Gastrocnemius medialis (tissue), 4 donors: ENCODE measurements around the gene TBL3.

Experiments
- POLR2A ChIP-seq, 2 donors: fragments of 450-650 bp; IDR thresholded peaks; one replicate each; pipeline ENCODE4 v1.6.1; 2017; ENCODE audit warnings: antibody characterized with exemption in 2 of 2, mild to moderate bottlenecking in 2 of 2, moderate library complexity in 2 of 2
- TF ChIP-seq, protein P1 (sequence below), 5 experiments: fragments of 450-650 bp in 3 of 5; fragments of 200-600 bp in 2 of 5; sonication (generic) in 2 of 5; IDR thresholded peaks in 4 of 5; conservative IDR thresholded peaks in 1 of 5; 1 replicate in 4 of 5; 2 replicates in 1 of 5; pipeline ENCODE4 v1.5.1; 2016 to 2019; ENCODE audit warnings: antibody characterized with exemption in 5 of 5, mild to moderate bottlenecking in 3 of 5, moderate library complexity in 3 of 5

GRCh38 chr16:1991135-1991551 lies 19.3 kb downstream of the TBL3 start:
- TF ChIP-seq, protein P1, sequence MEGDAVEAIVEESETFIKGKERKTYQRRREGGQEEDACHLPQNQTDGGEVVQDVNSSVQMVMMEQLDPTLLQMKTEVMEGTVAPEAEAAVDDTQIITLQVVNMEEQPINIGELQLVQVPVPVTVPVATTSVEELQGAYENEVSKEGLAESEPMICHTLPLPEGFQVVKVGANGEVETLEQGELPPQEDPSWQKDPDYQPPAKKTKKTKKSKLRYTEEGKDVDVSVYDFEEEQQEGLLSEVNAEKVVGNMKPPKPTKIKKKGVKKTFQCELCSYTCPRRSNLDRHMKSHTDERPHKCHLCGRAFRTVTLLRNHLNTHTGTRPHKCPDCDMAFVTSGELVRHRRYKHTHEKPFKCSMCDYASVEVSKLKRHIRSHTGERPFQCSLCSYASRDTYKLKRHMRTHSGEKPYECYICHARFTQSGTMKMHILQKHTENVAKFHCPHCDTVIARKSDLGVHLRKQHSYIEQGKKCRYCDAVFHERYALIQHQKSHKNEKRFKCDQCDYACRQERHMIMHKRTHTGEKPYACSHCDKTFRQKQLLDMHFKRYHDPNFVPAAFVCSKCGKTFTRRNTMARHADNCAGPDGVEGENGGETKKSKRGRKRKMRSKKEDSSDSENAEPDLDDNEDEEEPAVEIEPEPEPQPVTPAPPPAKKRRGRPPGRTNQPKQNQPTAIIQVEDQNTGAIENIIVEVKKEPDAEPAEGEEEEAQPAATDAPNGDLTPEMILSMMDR (IDR thresholded peaks at IDR 0.05 in 4 of 5, conservative IDR thresholded peaks at IDR 0.05 in 1 of 5), result no peak
- TF ChIP-seq POLR2A (IDR thresholded peaks at IDR 0.05), result no peak
